Measurements from ENCODE around the gene GDF7.

The GDF7 gene

GRCh38 chr2:20653695-20654534 lies 13.0 kb upstream of the GDF7 start:
- H3K4me3 ChIP-seq (ENCODE audit: low read depth in 1 of 2, low read length in 2 of 2) = no peak overlapping the region
- no peaks in the 10 kb centered on the region for H3K9me3 ChIP-seq (ENCODE audit: control insufficient read depth in 1 of 2, low read length in 2 of 2)
- no peak overlapping the region for H3K27ac ChIP-seq (ENCODE audit: low read length)
- no peaks in the 10 kb centered on the region for H3K36me3 ChIP-seq (ENCODE audit: control insufficient read depth in 1 of 2, insufficient read depth in 2 of 2, low read length in 2 of 2)
- H3K4me1 ChIP-seq (ENCODE audit: control insufficient read depth in 1 of 2, insufficient read depth in 2 of 2, low read length in 2 of 2) = peaks cover 6 to 18% of the 10 kb centered on the region in 2 donors
- H3K27me3 ChIP-seq (ENCODE audit: low read depth, low read length) = no peaks in the 10 kb centered on the region

- Histone ChIP-seq H3K4me3 (ENCODE audit: low read depth in 1 of 2, low read length in 2 of 2) (no peak overlapping the region), H3K9me3 (ENCODE audit: control insufficient read depth in 1 of 2, low read length in 2 of 2) (no peaks in the 10 kb centered on the region), H3K36me3 (ENCODE audit: control insufficient read depth in 1 of 2, insufficient read depth in 2 of 2, low read length in 2 of 2) (no peaks in the 10 kb centered on the region)
Measured at GRCh38 chr2:20654535-20654813, 12.5 kb upstream of the GDF7 start.

GRCh38 chr2:20656561-20656960 lies 10.4 kb upstream of the GDF7 start:
- Histone ChIP-seq H3K27ac (ENCODE audit: low read length) (no peak overlapping the region), H3K4me3 (ENCODE audit: low read depth in 1 of 2, low read length in 2 of 2) (no peak overlapping the region), H3K9me3 (ENCODE audit: control insufficient read depth in 1 of 2, low read length in 2 of 2) (no peaks in the 10 kb centered on the region), H3K4me1 (ENCODE audit: control insufficient read depth in 1 of 2, insufficient read depth in 2 of 2, low read length in 2 of 2) (peaks cover 0 to 3% of the 10 kb centered on the region in 2 donors), H3K36me3 (ENCODE audit: control insufficient read depth in 1 of 2, insufficient read depth in 2 of 2, low read length in 2 of 2) (no peaks in the 10 kb centered on the region), H3K27me3 (ENCODE audit: low read depth, low read length) (peaks cover 4% of the 10 kb centered on the region)

More at GRCh38 chr2:20654535-20654813, 12.5 kb upstream of the GDF7 start:
- H3K4me1 ChIP-seq (ENCODE audit: control insufficient read depth in 1 of 2, insufficient read depth in 2 of 2, low read length in 2 of 2) = peaks cover 6 to 12% of the 10 kb centered on the region in 2 donors
- no peak overlapping the region for H3K27ac ChIP-seq (ENCODE audit: low read length)
- no peaks in the 10 kb centered on the region for H3K27me3 ChIP-seq (ENCODE audit: low read depth, low read length)

GRCh38 chr2:20657522-20658235 lies 9.3 kb upstream of the GDF7 start:
- no peaks in the 10 kb centered on the region for H3K9me3 ChIP-seq (ENCODE audit: control insufficient read depth in 1 of 2, low read length in 2 of 2)
- H3K27ac ChIP-seq (ENCODE audit: low read length) = no peak overlapping the region
- peaks cover 15% of the 10 kb centered on the region for H3K27me3 ChIP-seq (ENCODE audit: low read depth, low read length)
- no peaks in the 10 kb centered on the region for H3K36me3 ChIP-seq (ENCODE audit: control insufficient read depth in 1 of 2, insufficient read depth in 2 of 2, low read length in 2 of 2)
- H3K4me3 ChIP-seq (ENCODE audit: low read depth in 1 of 2, low read length in 2 of 2) = no peak overlapping the region
- H3K4me1 ChIP-seq (ENCODE audit: control insufficient read depth in 1 of 2, insufficient read depth in 2 of 2, low read length in 2 of 2) = no peaks in the 10 kb centered on the region

- peaks cover 41% of the 10 kb centered on the region for H3K27me3 ChIP-seq (ENCODE audit: low read depth, low read length)
- no peaks in the 10 kb centered on the region for H3K9me3 ChIP-seq (ENCODE audit: control insufficient read depth in 1 of 2, low read length in 2 of 2)
- H3K36me3 ChIP-seq (ENCODE audit: control insufficient read depth in 1 of 2, insufficient read depth in 2 of 2, low read length in 2 of 2) = no peaks in the 10 kb centered on the region
Measured at GRCh38 chr2:20660506-20661420, 6.2 kb upstream of the GDF7 start.

GRCh38 chr2:20661421-20662307 lies 5.3 kb upstream of the GDF7 start:
- Histone ChIP-seq H3K36me3 (ENCODE audit: control insufficient read depth in 1 of 2, insufficient read depth in 2 of 2, low read length in 2 of 2) (no peaks in the 10 kb centered on the region), H3K27me3 (ENCODE audit: low read depth, low read length) (peaks cover 47% of the 10 kb centered on the region)

More at GRCh38 chr2:20660506-20661420, 6.2 kb upstream of the GDF7 start:
- H3K4me3 ChIP-seq (ENCODE audit: low read depth in 1 of 2, low read length in 2 of 2) = no peak overlapping the region
- peaks cover 0 to 6% of the 10 kb centered on the region in 2 donors for H3K4me1 ChIP-seq (ENCODE audit: control insufficient read depth in 1 of 2, insufficient read depth in 2 of 2, low read length in 2 of 2)
- no peak overlapping the region for H3K27ac ChIP-seq (ENCODE audit: low read length)

GRCh38 chr2:20662308-20662937 lies 4.5 kb upstream of the GDF7 start:
- Histone ChIP-seq H3K9me3 (ENCODE audit: control insufficient read depth in 1 of 2, low read length in 2 of 2) (no peaks in the 10 kb centered on the region), H3K27ac (ENCODE audit: low read length) (no peak overlapping the region), H3K4me1 (ENCODE audit: control insufficient read depth in 1 of 2, insufficient read depth in 2 of 2, low read length in 2 of 2) (peaks cover 0 to 18% of the 10 kb centered on the region in 2 donors), H3K27me3 (ENCODE audit: low read depth, low read length) (peaks cover 48% of the 10 kb centered on the region), H3K4me3 (ENCODE audit: low read depth in 1 of 2, low read length in 2 of 2) (no peak overlapping the region), H3K36me3 (ENCODE audit: control insufficient read depth in 1 of 2, insufficient read depth in 2 of 2, low read length in 2 of 2) (no peaks in the 10 kb centered on the region)

More at GRCh38 chr2:20661421-20662307, 5.3 kb upstream of the GDF7 start:
- H3K4me1 ChIP-seq (ENCODE audit: control insufficient read depth in 1 of 2, insufficient read depth in 2 of 2, low read length in 2 of 2) = peaks cover 0 to 15% of the 10 kb centered on the region in 2 donors
- H3K4me3 ChIP-seq (ENCODE audit: low read depth in 1 of 2, low read length in 2 of 2) = no peak overlapping the region
- no peaks in the 10 kb centered on the region for H3K9me3 ChIP-seq (ENCODE audit: control insufficient read depth in 1 of 2, low read length in 2 of 2)
- H3K27ac ChIP-seq (ENCODE audit: low read length) = no peak overlapping the region

- Histone ChIP-seq H3K27ac (ENCODE audit: low read length) (no peak overlapping the region), H3K4me1 (ENCODE audit: control insufficient read depth in 1 of 2, insufficient read depth in 2 of 2, low read length in 2 of 2) (peaks cover 0 to 22% of the 10 kb centered on the region in 2 donors), H3K27me3 (ENCODE audit: low read depth, low read length) (peaks cover 58% of the 10 kb centered on the region), H3K9me3 (ENCODE audit: control insufficient read depth in 1 of 2, low read length in 2 of 2) (no peaks in the 10 kb centered on the region), H3K36me3 (ENCODE audit: control insufficient read depth in 1 of 2, insufficient read depth in 2 of 2, low read length in 2 of 2) (no peaks in the 10 kb centered on the region), H3K4me3 (ENCODE audit: low read depth in 1 of 2, low read length in 2 of 2) (no peak overlapping the region)
Measured at GRCh38 chr2:20663196-20664070, 3.5 kb upstream of the GDF7 start.

GRCh38 chr2:20664071-20664390 lies 2.9 kb upstream of the GDF7 start:
- H3K27ac ChIP-seq (ENCODE audit: low read length) = no peak overlapping the region
- H3K36me3 ChIP-seq (ENCODE audit: control insufficient read depth in 1 of 2, insufficient read depth in 2 of 2, low read length in 2 of 2) = no peaks in the 10 kb centered on the region
- peaks cover 0 to 22% of the 10 kb centered on the region in 2 donors for H3K4me1 ChIP-seq (ENCODE audit: control insufficient read depth in 1 of 2, insufficient read depth in 2 of 2, low read length in 2 of 2)
- no peaks in the 10 kb centered on the region for H3K9me3 ChIP-seq (ENCODE audit: control insufficient read depth in 1 of 2, low read length in 2 of 2)
- H3K4me3 ChIP-seq (ENCODE audit: low read depth in 1 of 2, low read length in 2 of 2) = no peak overlapping the region
- peaks cover 63% of the 10 kb centered on the region for H3K27me3 ChIP-seq (ENCODE audit: low read depth, low read length)
